Caco-2 (cell line): ENCODE measurements around the gene IPO11. TPM values are rescaled to one million over a fixed set of nuclear protein-coding genes. Genes with fewer than 3 reads are reported as not detected.
A peak's percentile ranks its signal among the peaks of the same experiment; 100 is the strongest.
"Not testable (repeated sequence)": the region's sequence is repeated elsewhere in the genome, so short reads cannot be mapped to it uniquely, and the experiment has no call there.

Source experiments
- BruUV-seq: library from RNA; stranded (reverse); fragments of 400-500 nt; replicated peaks from 2 replicates; lab custom pipeline; 2021; lab: Mats Ljungman, UMichigan
- CTCF ChIA-PET: fragments of 300-600 bp; sonication (Branson Sonifier 250); formaldehyde crosslinking; loops from one replicate; lab custom pipeline; 2022; ENCODE audit warnings: antibody characterized with exemption; lab: Charles Lee
- POLR2A ChIA-PET: fragments of 300-600 bp; sonication (Branson Sonifier 250); formaldehyde crosslinking; loops from one replicate; lab custom pipeline; 2022; ENCODE audit warnings: antibody characterized with exemption; lab: Charles Lee
- DNase-seq, 2 experiments: peaks; one replicate each; pipeline versions ENCODE4 v3.0.0 to v3.0.0-alpha.2; 2020 to 2022
- H3K27me3 ChIP-seq: replicated peaks from 2 replicates; pipeline ENCODE4 v1.6.0; 2011; ENCODE audit warnings: low read length; ENCODE audit not compliant: control insufficient read depth, insufficient read depth
- H3K36me3 ChIP-seq: 2 replicates; pipeline ENCODE4 v1.5.1; 2011; ENCODE audit warnings: low read length; ENCODE audit not compliant: control insufficient read depth, insufficient read depth
- H3K4me1 ChIP-seq: fragments of 250-450 bp; sonication (Bioruptor Pico); 2 replicates; pipeline ENCODE4 v1.5.1; 2020; ENCODE audit warnings: mild to moderate bottlenecking
- H3K4me3 ChIP-seq: 2 replicates; pipeline ENCODE4 v1.5.1; 2011; ENCODE audit warnings: low read depth, mild to moderate bottlenecking, control low read depth, low read length
- H3K9me3 ChIP-seq: fragments of 250-450 bp; sonication (Bioruptor Pico); 2 replicates; pipeline ENCODE4 v1.5.1; 2020; ENCODE audit warnings: mild to moderate bottlenecking, moderate library complexity
- H3K27ac Mint-ChIP-seq: one replicate; pipeline ENCODE4 v1.8.0; 2022; ENCODE audit warnings: mixed read lengths; ENCODE audit not compliant: unreplicated experiment
- H3K27me3 Mint-ChIP-seq: one replicate; pipeline ENCODE4 v1.8.0; 2022; ENCODE audit warnings: mixed read lengths; ENCODE audit not compliant: insufficient read depth, unreplicated experiment
- H3K36me3 Mint-ChIP-seq: one replicate; pipeline ENCODE4 v1.8.0; 2022; ENCODE audit warnings: mild to moderate bottlenecking, mixed read lengths; ENCODE audit not compliant: insufficient read depth, unreplicated experiment
- H3K4me1 Mint-ChIP-seq: one replicate; pipeline ENCODE4 v1.8.0; 2022; ENCODE audit warnings: low read depth, mixed read lengths; ENCODE audit not compliant: unreplicated experiment
- H3K4me3 Mint-ChIP-seq: one replicate; pipeline ENCODE4 v1.8.0; 2022; ENCODE audit warnings: mild to moderate bottlenecking, moderate library complexity, mixed read lengths; ENCODE audit not compliant: unreplicated experiment
- H3K9me3 Mint-ChIP-seq: one replicate; pipeline ENCODE4 v1.8.0; 2022; ENCODE audit warnings: mixed read lengths; ENCODE audit not compliant: unreplicated experiment
- intact Hi-C: fragments of 100-400 bp; cut with micrococcal nuclease; formaldehyde crosslinking; loops from one replicate; pipeline ENCODE4 v1.10.0; 2022; ENCODE audit not compliant: unreplicated experiment
- total RNA-seq: library from RNA; stranded (reverse); gene quantifications from 2 replicates; pipeline ENCODE4 v1.2.3, GENCODE V29; 2022
- TF ChIP-seq, protein P1 (sequence below), 2 experiments: fragments of 200-600 bp in 1 of 2; IDR thresholded peaks; 1 replicate in 1 of 2; 2 replicates in 1 of 2; pipeline versions ENCODE4 v1.5.1 to v1.8.0; 2011 to 2022; ENCODE audit warnings: antibody characterized with exemption in 1 of 2, control low read depth in 1 of 2, inconsistent platforms in 1 of 2, low read depth in 1 of 2, low read length in 1 of 2, mild to moderate bottlenecking in 1 of 2, moderate library complexity in 1 of 2; ENCODE audit not compliant: insufficient read depth in 1 of 2, severe bottlenecking in 1 of 2, unreplicated experiment in 1 of 2

The IPO11 gene
- total RNA-seq, 1 experiment from 2014 or later, result 54.1 TPM

DNA sequence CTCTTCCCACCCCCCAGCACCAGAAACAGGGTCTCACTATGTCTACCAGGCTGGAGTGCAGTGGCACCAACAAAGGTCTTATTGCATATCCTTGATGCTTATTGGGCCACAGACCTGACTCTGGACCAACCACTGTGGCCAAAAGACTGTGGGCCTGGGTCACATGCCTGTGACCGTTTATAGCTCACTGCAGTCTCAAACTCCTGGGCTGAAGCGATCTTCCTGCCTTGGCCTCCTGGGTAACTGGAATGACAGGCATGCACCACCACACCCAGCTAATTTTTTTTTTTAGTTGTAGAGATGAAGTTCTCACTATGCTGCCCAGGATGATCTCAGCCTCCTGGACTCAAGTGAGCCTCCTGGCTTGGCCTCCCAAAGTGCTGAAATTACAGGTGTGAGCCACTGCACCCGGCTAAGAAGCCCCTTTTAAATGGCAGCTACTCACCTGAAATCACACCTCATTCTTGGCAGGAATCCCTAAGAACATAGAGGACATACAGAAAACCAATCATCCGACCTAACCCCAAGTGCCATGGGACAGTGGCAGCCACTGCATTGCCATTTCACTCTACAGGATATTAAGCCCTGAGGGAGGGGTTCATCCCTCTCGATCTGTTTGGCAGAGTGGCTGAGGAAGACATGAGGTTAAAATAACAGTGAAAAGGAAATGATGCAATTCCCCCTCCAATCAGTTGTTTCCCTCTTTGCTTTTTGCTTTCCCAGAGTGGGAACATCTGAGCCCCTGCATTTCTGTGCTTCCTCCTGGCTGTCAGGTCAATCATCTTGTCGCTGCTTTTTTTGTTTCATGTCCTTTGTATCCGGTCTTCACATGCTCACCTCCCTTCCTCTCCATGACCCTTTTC, 240.7 kb downstream of the IPO11 start:
- no peaks in the 10 kb centered on the region for H3K36me3 Mint-ChIP-seq
- TF ChIP-seq, protein P1, sequence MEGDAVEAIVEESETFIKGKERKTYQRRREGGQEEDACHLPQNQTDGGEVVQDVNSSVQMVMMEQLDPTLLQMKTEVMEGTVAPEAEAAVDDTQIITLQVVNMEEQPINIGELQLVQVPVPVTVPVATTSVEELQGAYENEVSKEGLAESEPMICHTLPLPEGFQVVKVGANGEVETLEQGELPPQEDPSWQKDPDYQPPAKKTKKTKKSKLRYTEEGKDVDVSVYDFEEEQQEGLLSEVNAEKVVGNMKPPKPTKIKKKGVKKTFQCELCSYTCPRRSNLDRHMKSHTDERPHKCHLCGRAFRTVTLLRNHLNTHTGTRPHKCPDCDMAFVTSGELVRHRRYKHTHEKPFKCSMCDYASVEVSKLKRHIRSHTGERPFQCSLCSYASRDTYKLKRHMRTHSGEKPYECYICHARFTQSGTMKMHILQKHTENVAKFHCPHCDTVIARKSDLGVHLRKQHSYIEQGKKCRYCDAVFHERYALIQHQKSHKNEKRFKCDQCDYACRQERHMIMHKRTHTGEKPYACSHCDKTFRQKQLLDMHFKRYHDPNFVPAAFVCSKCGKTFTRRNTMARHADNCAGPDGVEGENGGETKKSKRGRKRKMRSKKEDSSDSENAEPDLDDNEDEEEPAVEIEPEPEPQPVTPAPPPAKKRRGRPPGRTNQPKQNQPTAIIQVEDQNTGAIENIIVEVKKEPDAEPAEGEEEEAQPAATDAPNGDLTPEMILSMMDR (IDR thresholded peaks at IDR 0.05; ENCODE audit: insufficient read depth in 1 of 2, low read depth in 1 of 2, low read length in 1 of 2, severe bottlenecking in 1 of 2, unreplicated experiment in 1 of 2), result no peak
- Histone ChIP-seq H3K4me1 (0 out of 2 replicates have a peak, but pooled peaks cover 4% of the 10 kb centered on the region), H3K9me3 (peaks cover 4% of the 10 kb centered on the region; the same call in 1 of the 2 replicates), H3K36me3 (no peaks in the 10 kb centered on the region), H3K4me3 (no peak overlapping the region), H3K27me3 (no peaks in the 10 kb centered on the region)
- H3K4me1 Mint-ChIP-seq, result peaks cover 16% of the 10 kb centered on the region
- no peak for DNase-seq
- POLR2A ChIA-PET, result no interaction called here
- peaks cover 32% of the 10 kb centered on the region for H3K9me3 Mint-ChIP-seq
- CTCF ChIA-PET, result no interaction called here
- no peaks in the 10 kb centered on the region for H3K27me3 Mint-ChIP-seq
- H3K4me3 Mint-ChIP-seq, result no peak overlapping the region
- H3K27ac Mint-ChIP-seq, result peak overlapping the region; percentile 47
- intact Hi-C loops, result no loop called here
- no TSS peak for BruUV-seq

DNA sequence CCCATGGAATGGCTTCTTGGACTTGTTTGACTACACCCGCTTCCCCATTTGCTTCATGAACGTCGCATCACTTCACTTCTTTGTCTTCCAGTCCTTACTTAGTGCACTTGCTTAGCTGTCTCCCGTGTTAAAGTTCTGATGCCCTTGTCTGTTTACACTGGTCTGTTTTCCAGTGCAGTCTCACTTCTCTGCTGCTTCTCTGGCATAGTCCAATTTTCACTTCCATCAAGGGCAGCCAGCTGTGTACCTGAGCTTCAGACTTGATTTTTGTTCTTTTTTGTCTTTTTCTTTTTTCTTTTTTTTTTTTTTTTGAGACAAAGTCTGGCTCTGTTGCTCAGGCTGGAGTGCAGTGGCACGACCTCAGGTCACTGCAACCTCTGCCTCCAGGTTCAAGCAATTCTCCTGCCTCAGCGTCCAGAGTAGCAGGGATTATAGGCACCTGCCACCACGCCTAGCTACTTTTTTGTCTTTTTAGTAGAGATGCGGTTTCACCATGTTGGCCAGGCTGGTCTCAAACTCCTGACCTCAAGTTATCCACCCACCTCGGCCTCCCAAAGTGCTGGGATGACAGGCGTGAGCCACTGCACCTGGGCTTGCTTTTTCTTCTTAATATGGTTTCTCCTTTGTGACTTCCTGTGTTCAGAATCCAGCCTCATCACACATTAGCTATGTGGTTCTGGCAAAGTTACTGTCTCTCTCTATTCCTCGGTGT, 241.5 kb downstream of the IPO11 start:
- peaks cover 39% of the 10 kb centered on the region for H3K9me3 Mint-ChIP-seq
- ChIA-PET POLR2A (no interaction called here), CTCF (no interaction called here)

GRCh38 chr5:62657772-62658171, 245.2 kb downstream of the IPO11 start:
- H3K9me3 ChIP-seq, H3K27me3 ChIP-seq, H3K27ac Mint-ChIP-seq, H3K4me3 ChIP-seq, H3K4me3 Mint-ChIP-seq, H3K36me3 Mint-ChIP-seq, BruUV-seq, H3K36me3 ChIP-seq, H3K27me3 Mint-ChIP-seq, H3K4me1 Mint-ChIP-seq, DNase-seq, CTCF ChIA-PET, H3K4me1 ChIP-seq, intact Hi-C loops, POLR2A ChIA-PET: not testable (repeated sequence)
- H3K9me3 Mint-ChIP-seq, result peaks cover 29% of the 10 kb centered on the region

More for the DNA sequence above, 241.5 kb downstream of the IPO11 start:
- Mint-ChIP-seq H3K36me3 (no peaks in the 10 kb centered on the region), H3K4me3 (no peak overlapping the region), H3K27me3 (no peaks in the 10 kb centered on the region), H3K27ac (peak overlapping the region; percentile 1), H3K4me1 (peaks cover 16% of the 10 kb centered on the region)
- Histone ChIP-seq H3K27me3 (no peaks in the 10 kb centered on the region), H3K4me3 (no peak overlapping the region), H3K4me1 (0 out of 2 replicates have a peak, but pooled peaks cover 4% of the 10 kb centered on the region), H3K9me3 (peaks cover 4% of the 10 kb centered on the region; the same call in 1 of the 2 replicates), H3K36me3 (no peaks in the 10 kb centered on the region)
- intact Hi-C loops, result no loop called here
- DNase-seq, result no peak
- TF ChIP-seq, protein P1 (IDR thresholded peaks at IDR 0.05; ENCODE audit: insufficient read depth in 1 of 2, low read depth in 1 of 2, low read length in 1 of 2, severe bottlenecking in 1 of 2, unreplicated experiment in 1 of 2), result no peak
- no TSS peak for BruUV-seq
